Left lobe of liver (tissue), 2 donors: ENCODE results near the gene TBCD. TPM values are rescaled to one million over a fixed set of nuclear protein-coding genes. Genes with fewer than 3 reads are reported as not detected.
"Not testable (repeated sequence)": the region's sequence is repeated elsewhere in the genome, so short reads cannot be mapped to it uniquely, and the experiment has no call there.

Source experiments
- ATAC-seq: fragments of 200-7000 bp; cut with Tn5 transposase; one replicate; pipeline ENCODE4 v1.9.1; 2020; ENCODE audit warnings: mild to moderate bottlenecking, moderate library complexity
- DNase-seq: peaks from one replicate; pipeline ENCODE4 v3.0.0-alpha.2; 2020; ENCODE audit warnings: low spot score
- total RNA-seq: library from RNA; stranded (reverse); gene quantifications from one replicate; pipeline ENCODE4 v1.2.1, GENCODE V29; 2021
- donor health status: DM: no; HTN: no; CAD: no; lungs with moderate emphysema.
- donor health status: DM: no; HTN: yes; CAD: no.

Gene TBCD
- total RNA-seq, 1 donor from 2014 or later = 46.2 TPM

DNA sequence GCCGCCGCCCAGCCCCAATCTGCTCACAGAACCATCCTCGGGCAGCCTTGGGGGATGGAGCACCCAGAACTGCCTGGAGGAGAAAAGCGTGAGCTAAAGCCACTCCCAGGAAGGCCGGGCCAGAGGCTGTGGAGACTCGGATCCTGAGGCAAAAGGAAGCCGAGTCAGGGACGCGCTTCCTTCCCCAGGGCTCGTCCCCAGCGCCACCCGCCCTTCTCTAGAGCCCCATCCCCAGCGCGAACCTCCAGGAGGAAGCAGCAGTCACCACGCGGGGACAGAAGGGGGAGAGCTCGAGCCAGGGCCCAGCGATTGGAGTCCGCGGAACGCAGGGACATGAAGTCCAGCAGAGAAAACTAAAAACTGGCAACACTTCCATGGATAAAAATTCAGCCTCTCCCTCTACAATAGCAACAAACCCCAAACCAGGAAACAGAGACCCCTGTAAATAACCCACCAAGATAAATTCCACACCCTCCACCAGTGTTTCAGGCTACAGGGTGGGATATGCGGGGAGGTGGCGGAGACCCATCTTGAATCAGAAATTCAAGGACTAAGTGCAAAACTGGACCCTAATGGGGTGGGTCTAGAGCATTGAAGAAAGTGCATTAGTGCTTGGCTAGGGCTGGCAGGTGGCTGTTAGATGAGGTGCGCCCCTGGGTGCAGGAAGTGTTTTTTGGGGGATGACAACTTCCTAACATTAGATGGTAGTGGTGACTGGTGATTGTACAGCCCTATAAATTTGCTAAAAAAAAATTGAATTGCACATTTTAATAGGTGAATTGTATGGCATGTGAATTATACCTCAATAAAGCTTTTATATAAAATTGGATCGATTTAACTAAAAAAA is 211.5 kb downstream of the TBCD start:
- peak; percentile 85 for ATAC-seq
- DNase-seq = peak; percentile 66

DNA sequence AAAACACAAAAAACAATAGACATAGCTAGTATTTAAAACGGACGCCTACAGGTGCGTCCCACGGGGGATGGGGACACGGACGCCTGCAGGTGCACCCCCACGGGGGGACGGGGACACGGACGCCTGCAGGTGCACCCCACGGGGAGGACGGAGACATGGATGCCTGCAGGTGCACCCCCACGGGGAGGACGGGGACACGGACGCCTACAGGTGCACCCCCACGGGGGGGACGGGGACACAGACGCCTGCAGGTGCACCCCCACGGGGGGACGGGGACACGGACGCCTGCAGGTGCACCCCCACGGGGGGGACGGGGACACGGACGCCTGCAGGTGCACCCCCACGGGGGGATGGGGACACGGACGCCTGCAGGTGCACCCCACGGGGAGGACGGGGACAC is 212.6 kb downstream of the TBCD start:
- peak; percentile 36 for DNase-seq
- ATAC-seq = not testable (repeated sequence)

DNA sequence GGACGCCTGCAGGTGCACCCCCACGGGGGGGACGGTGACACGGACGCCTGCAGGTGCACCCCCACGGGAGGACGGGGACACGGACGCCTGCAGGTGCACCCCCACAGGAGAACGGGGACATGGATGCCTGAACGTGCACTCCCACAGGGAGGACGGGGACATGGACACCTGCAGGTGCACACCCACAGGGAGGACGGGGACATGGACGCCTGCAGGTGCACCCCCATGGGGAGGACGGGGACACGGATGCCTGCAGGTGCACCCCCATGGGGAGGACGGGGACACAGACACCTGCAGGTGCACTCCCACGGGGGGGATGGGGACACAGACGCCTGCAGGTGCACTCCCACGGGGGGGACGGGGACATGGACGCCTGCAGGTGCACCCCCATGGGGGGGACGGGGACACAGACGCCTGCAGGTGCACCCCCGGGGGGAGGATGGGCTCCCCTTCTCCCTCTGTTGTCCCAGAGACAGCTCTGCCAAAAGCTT is 213.0 kb downstream of the TBCD start:
- DNase-seq (peak; percentile 37), ATAC-seq (no peak)

DNA sequence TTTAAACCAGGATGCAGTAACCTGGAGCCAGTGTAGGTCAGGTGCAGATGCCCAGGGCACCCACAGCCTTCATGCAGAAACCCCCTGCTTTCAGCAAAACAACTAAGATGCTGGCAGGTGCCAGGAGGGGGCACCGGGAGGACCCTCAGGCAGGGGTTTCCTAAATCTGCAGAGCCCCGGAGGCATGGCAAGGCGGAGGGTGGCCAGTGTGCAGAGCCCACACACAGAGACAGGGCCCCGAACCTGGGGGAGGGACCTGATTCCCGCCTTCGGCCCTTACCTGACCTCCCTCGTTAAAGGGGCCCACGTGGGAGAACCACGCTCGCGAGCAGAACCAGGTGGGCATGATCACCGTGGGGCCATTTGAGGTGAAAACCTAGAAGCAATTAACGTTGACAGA is 213.5 kb downstream of the TBCD start:
- DNase-seq (no peak), ATAC-seq (no peak)

DNA sequence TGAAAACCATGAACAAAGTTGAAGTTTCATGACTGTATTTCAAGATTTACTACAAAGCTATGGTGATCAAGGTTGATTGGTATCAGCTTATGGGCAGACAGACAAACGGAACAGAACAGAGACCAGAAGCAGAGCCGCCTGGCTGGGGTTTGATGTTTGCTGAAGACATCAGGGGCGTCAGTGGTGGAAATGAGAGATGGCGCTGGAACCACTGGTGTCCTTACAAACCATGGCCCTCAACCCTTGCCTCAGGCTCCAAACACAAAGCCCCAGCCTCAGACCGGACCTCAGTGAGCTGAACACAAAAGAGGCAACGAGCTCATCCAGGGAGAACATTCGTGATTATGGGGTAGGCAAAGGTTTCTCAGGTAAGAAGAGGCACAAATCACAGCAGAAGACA is 214.6 kb downstream of the TBCD start:
- ATAC-seq = no peak
- peak; percentile 31 for DNase-seq

DNA sequence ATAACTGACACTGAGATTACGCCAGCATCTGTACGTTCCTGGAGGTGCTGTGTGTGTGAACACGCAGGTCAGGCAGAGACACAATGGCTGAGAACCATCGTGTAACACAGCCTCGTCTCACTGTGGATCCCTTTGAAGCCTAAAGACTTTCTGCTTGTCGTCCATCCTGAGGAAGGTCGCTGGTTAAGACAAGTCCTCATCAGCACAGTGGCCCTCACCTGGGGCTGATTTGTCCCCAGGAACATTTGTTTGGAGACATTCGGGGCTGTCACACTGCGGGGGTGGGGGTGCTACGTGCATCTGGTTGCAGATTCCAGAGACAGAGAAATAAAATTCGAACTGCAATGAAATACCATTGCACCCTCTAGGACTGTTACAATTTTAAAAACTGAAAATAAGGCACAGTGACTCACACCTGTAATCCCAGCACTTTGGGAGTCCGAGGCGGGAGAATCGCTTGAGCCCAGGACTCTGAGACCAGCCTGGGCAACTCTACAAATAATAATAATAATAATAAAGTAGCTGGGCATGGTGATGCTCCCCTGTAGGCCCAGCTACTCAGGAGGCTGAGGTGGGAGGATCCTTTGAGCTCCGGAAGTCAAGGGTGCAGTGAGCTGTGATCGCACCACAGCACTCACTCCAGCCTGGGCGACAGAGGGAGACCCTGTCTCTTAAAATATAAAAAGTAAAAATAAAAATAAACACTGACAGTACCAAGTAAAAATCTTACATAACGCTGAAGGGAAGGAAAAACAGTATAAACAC is 215.6 kb downstream of the TBCD start:
- DNase-seq (peak; percentile 19), ATAC-seq (no peak)

DNA sequence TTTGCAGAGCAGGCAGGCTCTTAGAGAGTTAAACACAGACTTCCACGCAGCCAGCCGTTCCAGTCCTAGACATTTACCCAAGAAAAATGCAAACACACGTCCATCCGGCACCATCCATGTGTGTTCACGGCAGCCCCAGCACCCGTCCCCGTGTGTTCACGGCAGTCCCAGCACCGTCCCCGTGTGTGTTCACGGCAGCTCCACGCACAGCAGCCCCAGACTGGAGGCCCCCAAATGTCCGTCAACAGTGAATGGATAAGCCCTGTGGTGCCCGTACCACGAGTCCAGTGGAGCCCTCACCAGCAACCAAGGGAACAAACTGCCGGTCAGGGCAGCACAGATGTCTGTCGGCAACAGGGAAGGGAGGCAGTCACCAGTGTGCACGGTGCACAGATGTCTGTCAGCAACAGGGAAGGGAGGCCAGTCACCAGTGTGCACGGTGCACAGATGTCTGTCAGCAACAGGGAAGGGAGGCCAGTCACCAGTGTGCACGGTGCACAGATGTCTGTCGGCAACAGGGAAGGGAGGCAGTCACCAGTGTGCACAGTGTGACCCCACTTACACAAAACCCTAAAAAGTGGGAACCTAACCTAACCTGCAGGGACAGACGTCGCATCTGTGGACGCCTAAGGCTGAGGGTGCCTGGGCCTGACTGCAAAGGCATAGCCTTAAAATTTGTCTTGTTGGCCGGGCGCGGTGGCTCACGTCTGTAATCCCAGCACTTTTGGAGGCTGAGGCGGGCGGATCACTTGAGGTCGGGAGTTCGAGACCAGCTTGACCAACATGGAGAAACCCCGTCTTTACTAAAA is 216.4 kb downstream of the TBCD start:
- ATAC-seq = not testable (repeated sequence)
- DNase-seq = peak; percentile 34

DNA sequence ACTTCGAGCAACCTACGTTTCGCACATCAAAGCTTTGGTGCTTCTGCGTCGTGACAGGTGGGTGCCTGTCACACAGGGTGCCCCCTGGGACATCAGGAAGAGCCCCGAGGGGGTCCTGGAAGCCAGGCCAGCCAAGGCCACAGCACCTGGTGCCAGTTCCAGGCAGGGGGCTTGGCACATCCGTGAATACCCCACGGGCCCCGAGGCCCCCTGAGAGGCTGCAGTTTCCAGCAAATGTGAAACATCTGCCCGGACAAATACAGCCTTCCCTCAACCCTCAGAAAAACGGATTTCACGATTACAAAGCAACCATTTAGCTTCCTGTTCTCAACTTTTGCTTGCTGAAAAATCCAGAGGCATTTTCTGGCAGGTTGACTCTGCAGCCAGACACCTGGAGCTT is 218.2 kb downstream of the TBCD start:
- peak; percentile 26 for DNase-seq
- ATAC-seq = no peak

DNA sequence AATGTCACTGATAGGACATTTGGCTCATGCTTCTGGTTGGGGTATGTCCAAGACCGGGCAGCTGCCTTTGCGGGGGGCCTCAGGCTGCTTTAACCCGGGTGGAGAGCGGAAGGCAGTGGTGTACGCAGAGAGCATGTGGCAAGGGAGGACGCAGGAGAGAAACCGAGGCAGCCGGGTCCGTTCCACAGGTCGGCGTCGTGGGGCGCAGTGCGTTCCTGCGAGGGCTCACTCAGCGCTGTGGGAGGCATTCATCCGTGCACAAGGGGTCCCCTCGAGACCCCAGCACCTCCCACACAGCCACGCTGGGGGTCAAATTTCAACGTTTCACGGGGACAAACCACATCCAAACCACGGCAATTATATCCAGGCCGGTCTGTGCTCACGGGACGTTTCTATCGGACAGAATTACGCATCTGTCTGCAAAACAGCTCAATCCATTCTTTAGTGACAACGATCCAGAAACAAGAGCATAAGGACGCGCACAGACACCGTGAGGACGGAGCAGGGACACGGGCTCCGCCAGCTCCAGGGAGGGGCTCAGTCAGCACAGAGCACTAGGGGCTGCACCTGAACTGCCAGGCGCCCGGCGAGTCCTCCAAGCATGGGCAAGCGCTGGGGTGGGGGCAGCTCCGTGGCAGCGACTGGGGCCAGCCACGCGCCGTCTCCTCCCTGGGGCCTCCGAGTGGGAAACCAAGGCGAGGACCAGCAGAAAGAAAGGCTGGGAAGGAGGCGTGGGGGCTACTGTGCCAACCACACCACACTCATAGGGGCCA is 219.1 kb downstream of the TBCD start:
- DNase-seq = peak; percentile 43

DNA sequence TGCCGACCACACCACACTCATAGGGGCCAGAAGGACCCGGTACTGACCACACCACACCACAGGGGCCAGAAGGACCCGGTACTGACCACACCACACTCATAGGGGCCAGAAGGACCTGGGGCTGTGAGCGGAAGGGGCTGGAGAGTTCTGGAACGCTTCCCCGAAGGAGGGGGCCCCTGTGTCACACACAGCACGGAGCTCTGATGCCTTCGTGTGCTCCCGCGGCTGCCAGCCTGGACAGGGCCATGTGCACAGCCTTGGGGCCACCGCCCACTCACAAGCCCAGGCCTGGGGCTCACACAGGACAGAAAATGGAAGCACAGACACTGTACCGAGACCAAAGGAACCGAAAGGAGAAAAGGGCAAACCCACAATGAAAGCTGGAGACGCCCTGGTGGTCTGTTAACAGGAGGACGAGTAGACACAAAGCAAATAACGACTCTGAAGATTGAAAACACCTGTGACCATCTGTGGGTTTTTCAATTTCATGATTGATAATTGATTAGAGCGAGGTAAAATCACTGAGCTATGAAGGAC is 221.0 kb downstream of the TBCD start:
- ATAC-seq (no peak), DNase-seq (peak; percentile 27)

More for the DNA sequence above, 219.1 kb downstream of the TBCD start:
- ATAC-seq = no peak

DNA sequence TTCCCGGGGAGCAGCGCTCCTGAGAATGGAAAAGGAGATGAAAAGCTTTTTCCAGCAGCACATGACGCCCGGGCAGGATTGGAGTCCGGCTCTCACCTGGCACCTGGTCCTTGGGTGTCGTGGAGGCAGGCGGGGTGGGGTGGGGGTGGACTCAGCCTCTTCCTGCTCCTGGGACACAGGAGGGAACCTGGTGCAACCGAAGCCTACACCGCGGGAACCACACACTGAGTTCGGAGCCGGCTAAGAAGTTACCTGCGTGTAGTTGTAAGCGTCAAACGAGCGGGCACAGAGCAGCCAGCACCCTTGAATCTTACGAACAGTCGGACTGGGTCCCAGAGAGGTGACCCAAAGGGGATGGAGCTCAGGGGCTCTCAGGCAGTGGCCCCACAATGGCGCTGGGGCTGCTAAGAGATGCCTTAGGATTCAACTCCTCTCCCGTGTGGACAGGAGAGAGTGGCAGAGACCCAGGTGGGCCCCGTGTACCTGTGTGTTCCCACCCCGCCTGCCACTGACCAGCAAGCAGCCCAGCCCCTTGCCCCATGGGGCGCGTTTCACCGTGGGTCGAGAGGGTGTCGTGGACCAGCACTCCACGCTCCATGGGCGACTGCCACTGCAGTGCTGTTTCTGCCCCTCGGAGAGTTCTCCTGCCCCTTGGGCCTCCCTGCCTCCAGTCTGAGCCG is 221.7 kb downstream of the TBCD start:
- peak; percentile 43 for DNase-seq
- ATAC-seq = no peak

DNA sequence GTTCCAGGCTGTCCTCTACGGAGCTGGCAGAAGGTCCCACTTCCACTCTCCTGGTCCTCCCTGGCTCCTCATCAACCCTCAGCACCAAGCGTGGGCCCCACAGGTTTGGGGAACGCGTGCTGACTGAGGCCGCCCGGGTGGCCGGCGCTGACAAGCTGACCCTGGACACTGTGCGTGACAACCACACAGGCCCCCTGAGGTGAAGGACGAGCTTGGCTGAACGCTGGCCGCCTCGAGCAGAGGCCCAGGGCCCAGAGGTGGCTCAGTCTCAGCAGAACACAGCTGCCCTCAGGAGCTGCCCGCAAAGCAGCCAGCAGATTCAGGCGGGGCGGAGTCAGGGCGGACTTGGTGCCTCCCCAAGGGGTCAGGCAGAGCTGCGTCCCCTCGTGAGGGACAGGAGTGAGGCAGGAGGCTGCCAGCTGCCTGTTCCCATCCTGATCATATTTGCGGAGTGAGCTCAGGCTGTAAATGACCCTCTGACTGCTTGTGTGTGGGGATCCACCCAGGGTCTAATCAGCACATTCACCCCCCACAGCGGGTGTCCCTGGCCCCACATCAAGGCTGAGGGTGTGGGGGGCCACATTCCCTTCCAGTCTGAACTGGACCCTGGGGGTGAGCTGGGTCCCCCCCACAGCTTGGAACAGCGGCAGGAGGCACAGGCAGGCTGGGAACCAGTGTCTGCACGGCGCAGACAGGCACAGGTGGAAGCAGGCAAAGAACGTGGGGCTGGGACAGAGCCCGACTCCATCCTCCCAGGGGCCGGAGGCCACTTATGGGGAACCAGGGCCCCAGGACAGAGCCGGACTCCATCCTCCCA is 222.5 kb downstream of the TBCD start:
- peak; percentile 33 for DNase-seq
- ATAC-seq = no peak

DNA sequence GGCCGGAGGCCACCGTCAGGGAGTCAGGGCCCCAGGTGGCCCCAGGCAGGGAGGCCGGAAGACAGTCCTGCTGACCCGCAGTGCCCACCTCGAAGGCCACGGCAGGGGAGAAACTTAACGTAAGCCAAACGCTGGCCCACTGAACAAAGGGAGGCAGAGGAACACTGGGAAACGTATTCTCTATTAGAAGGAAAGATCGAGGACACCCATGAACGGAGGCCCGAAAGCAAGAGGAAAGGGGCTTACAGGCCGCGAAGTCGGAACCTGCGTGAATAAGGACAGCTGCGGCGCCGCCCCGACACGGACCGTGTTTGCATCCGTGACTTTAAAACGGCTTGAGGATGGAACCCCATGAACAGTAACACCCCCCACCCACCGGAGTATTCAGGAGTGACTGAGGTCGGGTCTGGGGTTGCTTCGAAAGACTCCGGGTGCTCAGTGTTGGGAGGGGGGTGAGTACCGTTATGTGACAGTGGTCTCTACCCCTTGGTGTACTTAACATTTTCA is 225.2 kb downstream of the TBCD start:
- DNase-seq (peak; percentile 40), ATAC-seq (no peak)

DNA sequence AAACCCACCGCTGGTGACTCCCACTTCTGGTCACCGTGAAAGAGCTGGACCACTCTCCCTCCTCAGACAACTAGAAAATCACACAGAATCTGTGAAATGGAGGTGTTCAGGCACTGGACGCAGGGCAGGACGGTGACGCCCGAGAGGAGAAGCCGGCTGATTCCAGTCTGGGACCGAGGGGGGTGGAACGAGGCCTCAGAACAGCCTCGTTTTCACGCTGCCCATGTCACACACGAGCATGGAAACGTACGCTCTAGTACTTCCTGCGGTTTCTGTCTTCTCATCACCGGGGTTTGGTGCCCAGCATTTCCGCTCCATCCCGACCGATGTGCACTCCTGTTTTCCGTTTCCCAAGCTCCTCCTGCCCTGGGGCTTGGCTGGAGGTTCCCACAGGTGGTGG is 225.7 kb downstream of the TBCD start:
- ATAC-seq (no peak), DNase-seq (peak; percentile 36)

DNA sequence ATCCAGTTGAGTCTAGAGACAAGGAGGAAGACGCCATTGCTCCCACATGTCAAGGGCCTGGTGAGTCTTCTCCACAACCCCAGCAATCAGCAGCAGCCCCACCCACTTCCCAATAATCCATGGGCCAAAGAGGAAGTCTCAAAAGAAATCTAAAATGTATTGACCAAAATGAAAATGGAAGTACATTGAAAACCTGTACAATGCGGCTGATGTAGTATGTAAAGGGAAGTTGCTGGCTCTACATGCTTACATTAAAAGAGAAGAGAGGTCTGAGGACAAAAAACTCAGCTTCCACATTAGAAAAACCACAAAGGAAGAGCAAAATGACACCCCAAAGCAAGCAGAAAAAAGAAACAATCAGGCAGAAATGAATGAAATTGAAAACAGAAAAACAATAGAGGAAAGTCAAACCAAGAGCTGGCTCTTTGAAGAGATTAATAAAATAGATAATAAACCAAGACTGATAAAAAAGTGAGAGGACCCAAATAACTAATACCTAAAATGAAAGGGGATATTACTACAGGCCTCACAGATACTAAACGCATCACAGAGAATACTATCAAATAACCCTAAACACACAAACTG is 227.0 kb downstream of the TBCD start:
- peak; percentile 36 for ATAC-seq

DNA sequence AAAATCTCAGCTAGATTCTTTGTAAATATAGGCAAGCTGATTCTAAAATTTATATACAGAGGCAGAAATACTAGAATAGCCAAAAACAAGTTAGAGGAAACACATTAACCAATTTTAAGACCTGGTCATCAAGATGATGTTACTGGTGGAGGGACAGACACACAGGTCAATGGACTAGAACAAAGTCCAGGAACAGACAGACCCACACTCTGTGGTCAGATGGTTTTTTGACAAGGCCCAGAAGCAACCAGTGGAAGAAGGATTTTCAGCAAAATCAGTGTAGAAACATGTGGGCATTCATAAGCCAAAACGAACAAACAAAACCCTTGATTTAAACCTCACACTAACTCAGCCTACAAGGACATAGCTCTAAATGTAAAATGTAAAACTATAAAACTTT is 227.9 kb downstream of the TBCD start:
- DNase-seq (peak; percentile 41), ATAC-seq (peak; percentile 82)

More for the DNA sequence above, 227.0 kb downstream of the TBCD start:
- DNase-seq = no peak

DNA sequence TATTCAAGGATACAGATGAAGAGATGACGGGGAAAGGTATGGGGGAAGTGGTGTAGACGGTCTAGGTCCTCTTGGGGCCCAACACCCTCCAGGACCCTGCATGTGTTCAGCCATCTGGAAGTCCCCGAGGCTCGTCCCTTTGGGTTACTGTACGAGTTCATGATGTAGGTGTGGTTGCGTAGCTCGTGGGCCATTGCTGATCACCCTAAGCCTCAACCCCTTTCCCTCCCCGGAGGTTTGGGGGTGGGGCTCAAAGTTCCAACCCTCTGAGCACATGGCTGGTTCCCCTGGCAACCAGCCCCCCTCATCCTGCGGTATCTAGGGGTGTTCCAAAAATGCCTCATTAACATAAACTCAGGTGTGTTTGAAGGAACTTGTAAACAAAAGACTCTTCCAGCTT is 228.8 kb downstream of the TBCD start:
- peak; percentile 28 for DNase-seq
- ATAC-seq = no peak
